ENCODE measurements around the gene ARHGDIG. TPM values are rescaled to one million over a fixed set of nuclear protein-coding genes. Genes with fewer than 3 reads are reported as not detected.
A peak's percentile ranks its signal among the peaks of the same experiment; 100 is the strongest.

ARHGDIG gene
- total and polyA plus RNA-seq, 9 of the 15 experiments (the other 6 are each of a cell fraction or from before 2014, with no cell fraction given), result 0.36 to 2.5 (median 0.64) TPM; not detected in 2

DNA sequence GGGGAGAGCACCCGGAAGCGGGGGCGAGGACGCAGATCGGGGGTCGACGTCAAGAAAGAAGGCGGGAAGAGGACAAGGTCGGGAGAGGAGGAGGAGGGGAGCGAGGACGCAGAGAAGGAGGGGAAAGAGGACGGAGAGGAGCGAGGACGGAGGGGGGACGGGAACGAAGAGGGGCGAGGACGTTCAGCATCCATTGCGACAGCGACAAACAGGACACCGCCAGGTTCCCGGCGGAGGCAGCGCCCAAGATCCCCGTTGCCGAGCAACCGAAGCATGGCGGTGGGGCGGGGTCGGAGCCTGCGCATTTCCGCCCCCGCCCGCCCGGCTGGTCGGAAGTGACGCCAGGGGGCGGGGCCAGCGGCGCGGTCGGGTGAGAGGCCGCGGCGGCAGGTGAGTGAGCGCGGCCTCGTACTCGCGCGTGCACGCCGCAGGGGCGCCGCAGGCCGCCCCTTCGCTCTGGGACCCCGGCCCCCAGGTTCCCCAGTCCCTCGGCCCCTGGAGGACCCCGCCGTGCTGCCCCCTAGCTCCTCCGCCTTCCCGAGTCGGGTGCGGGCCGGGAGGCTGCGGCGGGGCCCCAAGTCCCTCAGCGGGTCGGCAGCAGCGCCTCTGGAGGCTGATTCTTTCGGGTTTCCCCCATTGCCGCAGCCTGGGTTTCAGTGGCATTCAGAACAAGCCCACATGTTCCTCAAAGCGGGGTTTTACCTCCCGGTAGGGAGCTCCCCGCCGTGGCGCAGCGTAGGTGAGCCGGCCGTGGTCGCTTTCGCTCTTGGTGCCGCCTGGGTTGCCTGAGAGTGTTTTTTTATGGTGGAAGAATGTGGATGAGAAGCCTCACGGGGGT, 45.7 kb upstream of the ARHGDIG start, which contains the start of gene FAM234A (continued):
- TF ChIP-seq SRSF7 (optimal IDR thresholded peaks at IDR 0.05; ENCODE audit: low read depth, low read length) (no peak), HMG20A (CRISPR knock-in tag; conservative IDR thresholded peaks at IDR 0.05) (no peak), HMG20B (CRISPR knock-in tag; IDR thresholded peaks at IDR 0.05) (no peak), ZNF239 (CRISPR knock-in tag; IDR thresholded peaks at IDR 0.05) (no peak), TEAD1 (CRISPR knock-in tag; IDR thresholded peaks at IDR 0.05) (no peak), E2F3 (CRISPR knock-in tag; IDR thresholded peaks at IDR 0.05) (no peak), ZZZ3 (IDR thresholded peaks at IDR 0.05) (no peak), NCOR1 (IDR thresholded peaks at IDR 0.05) (no peak), MTA3 (IDR thresholded peaks at IDR 0.05; ENCODE audit: borderline replicate concordance) (no peak), BACH1 (tag; IDR thresholded peaks at IDR 0.05) (no peak), PHF8 (IDR thresholded peaks at IDR 0.05; ENCODE audit: borderline replicate concordance, low read length) (peak; percentile 79; the same call in 1 of the 2 replicates), SIX5 (IDR thresholded peaks at IDR 0.05; ENCODE audit: borderline replicate concordance in 1 of 2, insufficient read depth in 1 of 2, low read depth in 1 of 2, low read length in 2 of 2) (no peak), BCL6 (CRISPR knock-in tag; IDR thresholded peaks at IDR 0.05) (no peak), THRAP3 (IDR thresholded peaks at IDR 0.05; ENCODE audit: borderline replicate concordance) (no peak)
- TF ChIP-seq, protein P1, sequence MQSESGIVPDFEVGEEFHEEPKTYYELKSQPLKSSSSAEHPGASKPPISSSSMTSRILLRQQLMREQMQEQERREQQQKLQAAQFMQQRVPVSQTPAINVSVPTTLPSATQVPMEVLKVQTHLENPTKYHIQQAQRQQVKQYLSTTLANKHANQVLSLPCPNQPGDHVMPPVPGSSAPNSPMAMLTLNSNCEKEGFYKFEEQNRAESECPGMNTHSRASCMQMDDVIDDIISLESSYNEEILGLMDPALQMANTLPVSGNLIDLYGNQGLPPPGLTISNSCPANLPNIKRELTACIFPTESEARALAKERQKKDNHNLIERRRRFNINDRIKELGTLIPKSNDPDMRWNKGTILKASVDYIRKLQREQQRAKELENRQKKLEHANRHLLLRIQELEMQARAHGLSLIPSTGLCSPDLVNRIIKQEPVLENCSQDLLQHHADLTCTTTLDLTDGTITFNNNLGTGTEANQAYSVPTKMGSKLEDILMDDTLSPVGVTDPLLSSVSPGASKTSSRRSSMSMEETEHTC (IDR thresholded peaks at IDR 0.05), result no peak
- TF ChIP-seq, protein P2, sequence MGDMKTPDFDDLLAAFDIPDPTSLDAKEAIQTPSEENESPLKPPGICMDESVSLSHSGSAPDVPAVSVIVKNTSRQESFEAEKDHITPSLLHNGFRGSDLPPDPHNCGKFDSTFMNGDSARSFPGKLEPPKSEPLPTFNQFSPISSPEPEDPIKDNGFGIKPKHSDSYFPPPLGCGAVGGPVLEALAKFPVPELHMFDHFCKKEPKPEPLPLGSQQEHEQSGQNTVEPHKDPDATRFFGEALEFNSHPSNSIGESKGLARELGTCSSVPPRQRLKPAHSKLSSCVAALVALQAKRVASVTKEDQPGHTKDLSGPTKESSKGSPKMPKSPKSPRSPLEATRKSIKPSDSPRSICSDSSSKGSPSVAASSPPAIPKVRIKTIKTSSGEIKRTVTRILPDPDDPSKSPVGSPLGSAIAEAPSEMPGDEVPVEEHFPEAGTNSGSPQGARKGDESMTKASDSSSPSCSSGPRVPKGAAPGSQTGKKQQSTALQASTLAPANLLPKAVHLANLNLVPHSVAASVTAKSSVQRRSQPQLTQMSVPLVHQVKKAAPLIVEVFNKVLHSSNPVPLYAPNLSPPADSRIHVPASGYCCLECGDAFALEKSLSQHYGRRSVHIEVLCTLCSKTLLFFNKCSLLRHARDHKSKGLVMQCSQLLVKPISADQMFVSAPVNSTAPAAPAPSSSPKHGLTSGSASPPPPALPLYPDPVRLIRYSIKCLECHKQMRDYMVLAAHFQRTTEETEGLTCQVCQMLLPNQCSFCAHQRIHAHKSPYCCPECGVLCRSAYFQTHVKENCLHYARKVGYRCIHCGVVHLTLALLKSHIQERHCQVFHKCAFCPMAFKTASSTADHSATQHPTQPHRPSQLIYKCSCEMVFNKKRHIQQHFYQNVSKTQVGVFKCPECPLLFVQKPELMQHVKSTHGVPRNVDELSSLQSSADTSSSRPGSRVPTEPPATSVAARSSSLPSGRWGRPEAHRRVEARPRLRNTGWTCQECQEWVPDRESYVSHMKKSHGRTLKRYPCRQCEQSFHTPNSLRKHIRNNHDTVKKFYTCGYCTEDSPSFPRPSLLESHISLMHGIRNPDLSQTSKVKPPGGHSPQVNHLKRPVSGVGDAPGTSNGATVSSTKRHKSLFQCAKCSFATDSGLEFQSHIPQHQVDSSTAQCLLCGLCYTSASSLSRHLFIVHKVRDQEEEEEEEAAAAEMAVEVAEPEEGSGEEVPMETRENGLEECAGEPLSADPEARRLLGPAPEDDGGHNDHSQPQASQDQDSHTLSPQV (IDR thresholded peaks at IDR 0.05), result no peak; the same call in 1 of the 2 replicates
- TF ChIP-seq, protein P3, sequence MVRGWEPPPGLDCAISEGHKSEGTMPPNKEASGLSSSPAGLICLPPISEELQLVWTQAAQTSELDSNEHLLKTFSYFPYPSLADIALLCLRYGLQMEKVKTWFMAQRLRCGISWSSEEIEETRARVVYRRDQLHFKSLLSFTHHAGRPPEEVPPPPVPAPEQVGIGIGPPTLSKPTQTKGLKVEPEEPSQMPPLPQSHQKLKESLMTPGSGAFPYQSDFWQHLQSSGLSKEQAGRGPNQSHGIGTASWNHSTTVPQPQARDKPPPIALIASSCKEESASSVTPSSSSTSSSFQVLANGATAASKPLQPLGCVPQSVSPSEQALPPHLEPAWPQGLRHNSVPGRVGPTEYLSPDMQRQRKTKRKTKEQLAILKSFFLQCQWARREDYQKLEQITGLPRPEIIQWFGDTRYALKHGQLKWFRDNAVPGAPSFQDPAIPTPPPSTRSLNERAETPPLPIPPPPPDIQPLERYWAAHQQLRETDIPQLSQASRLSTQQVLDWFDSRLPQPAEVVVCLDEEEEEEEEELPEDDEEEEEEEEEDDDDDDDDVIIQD (CRISPR knock-in tag; IDR thresholded peaks at IDR 0.05), result no peak
- TF ChIP-seq, protein P4, sequence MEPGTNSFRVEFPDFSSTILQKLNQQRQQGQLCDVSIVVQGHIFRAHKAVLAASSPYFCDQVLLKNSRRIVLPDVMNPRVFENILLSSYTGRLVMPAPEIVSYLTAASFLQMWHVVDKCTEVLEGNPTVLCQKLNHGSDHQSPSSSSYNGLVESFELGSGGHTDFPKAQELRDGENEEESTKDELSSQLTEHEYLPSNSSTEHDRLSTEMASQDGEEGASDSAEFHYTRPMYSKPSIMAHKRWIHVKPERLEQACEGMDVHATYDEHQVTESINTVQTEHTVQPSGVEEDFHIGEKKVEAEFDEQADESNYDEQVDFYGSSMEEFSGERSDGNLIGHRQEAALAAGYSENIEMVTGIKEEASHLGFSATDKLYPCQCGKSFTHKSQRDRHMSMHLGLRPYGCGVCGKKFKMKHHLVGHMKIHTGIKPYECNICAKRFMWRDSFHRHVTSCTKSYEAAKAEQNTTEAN (CRISPR knock-in tag; IDR thresholded peaks at IDR 0.05), result no peak; the same call in 1 of the 2 replicates
